ENCODE data around the gene CLBA1. TPM values are rescaled to one million over a fixed set of nuclear protein-coding genes. Genes with fewer than 3 reads are reported as not detected.
A peak's percentile ranks its signal among the peaks of the same experiment; 100 is the strongest.

The CLBA1 gene
- total and polyA plus RNA-seq, 3 donors from 2014 or later, result 27.6 to 53.9 (median 47.6) TPM

DNA sequence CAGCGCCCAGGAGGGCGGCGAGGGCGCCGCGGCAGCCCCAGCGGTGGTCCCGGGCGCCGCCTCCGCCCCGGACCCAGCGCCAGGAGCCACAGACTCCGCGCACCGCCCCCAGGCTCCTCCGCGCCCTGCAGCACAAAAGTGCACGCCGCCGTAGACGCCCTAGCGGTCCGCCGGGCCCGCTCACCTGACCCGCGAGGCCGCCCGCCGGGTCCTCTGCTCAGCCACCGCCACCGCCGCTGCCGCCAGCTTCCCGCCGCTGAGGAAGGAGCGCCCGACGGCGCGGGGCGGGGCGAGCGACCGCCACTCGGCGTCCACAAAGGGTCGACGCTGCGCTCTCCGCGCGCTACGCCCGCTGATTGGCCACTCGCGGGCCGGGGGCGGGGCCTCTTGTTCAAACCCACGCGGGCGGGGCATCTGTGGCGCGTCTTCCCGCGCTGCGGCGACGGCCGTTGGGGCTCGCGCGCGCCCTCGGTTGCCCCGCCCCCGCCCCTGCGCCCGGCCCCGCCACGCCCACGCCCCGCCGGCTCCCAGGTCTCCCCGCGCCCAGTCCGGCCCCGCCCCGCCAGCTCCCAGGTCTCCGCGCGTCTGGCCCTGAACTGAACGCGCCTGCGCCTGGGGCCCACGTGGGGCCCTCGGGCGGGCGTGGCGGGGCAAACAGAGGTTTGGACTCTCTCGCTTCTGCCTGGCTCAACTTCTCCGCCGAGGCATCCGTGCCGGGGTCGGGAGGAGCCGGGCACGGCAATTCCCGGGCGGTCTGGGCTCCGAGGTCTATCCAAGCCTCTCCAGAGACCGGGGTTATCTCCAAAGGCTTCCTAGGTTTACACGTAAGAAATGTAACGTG, 35.4 kb downstream of the CLBA1 start, which contains the start of gene CDCA4:
TSS of gene CDCA4 (minus strand) at position 269 of the 841 bp plus-strand sequence. CDS start 9,154 bp downstream, outside the sequence.
- DNase-seq, result peak; percentile 98
- H3K36me3 ChIP-seq (ENCODE audit: low read depth, missing control alignments), result no peaks in the 10 kb centered on the region
- intact Hi-C loops (cut with DNase I; ENCODE audit: low total_unique reads), result loop anchor here (10.0 kb wide), 1 partner anchor 46 kb away; the partner anchor contains the start of gene AHNAK2
- peak within 1 kb of the TSS; percentile 59 to 80 for H3K27ac ChIP-seq
- no peaks in the 10 kb centered on the region for H3K9me3 ChIP-seq
- WGBS, 2 donors, result 0 to 1% methylated on average over 9 to 29 of the region's 115 CpGs
- peak within 1 kb of the TSS; percentile 78 to 82 for H3K4me3 ChIP-seq
- peak; percentile 25 for TF ChIP-seq POLR2A (IDR thresholded peaks at IDR 0.05)
- TF ChIP-seq, protein P1, sequence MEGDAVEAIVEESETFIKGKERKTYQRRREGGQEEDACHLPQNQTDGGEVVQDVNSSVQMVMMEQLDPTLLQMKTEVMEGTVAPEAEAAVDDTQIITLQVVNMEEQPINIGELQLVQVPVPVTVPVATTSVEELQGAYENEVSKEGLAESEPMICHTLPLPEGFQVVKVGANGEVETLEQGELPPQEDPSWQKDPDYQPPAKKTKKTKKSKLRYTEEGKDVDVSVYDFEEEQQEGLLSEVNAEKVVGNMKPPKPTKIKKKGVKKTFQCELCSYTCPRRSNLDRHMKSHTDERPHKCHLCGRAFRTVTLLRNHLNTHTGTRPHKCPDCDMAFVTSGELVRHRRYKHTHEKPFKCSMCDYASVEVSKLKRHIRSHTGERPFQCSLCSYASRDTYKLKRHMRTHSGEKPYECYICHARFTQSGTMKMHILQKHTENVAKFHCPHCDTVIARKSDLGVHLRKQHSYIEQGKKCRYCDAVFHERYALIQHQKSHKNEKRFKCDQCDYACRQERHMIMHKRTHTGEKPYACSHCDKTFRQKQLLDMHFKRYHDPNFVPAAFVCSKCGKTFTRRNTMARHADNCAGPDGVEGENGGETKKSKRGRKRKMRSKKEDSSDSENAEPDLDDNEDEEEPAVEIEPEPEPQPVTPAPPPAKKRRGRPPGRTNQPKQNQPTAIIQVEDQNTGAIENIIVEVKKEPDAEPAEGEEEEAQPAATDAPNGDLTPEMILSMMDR (IDR thresholded peaks at IDR 0.05), result peak in 1 of 3 experiments; percentile 2
- peaks cover 11% of the 10 kb centered on the region for H3K4me1 ChIP-seq
- H3K27me3 ChIP-seq, result no peaks in the 10 kb centered on the region

DNA sequence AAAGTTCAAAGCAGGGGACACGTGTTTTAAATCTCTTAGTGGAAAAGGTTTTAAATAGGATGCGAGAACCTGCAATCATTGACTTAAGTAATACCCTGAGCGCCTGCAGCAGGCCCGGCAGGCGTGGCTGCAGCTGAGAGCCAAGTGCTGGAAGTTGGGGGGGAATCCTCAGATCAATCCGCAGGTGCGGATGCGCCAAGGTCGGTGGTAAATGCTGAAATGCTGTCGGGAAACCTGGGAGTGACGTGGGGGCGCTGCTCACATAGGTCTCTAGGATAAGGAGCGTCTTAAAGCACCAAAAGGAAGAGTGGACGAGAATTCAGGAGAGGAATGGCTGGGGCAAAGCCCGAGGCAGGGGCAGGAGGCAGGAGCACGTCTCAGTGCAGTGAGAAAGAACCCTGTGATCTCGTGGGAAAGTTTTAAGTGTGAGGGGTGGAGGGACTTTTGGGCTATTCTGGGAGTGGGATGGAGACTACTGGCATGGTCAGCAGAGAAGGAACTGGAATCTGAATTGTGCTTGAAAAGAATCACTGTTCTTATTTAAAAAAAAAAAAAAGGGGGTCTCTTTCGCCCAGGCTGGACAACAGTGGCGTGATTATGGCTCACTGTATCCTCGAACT, 36.2 kb downstream of the CLBA1 start:
- intact Hi-C loops (cut with DNase I; ENCODE audit: low total_unique reads), result loop anchor here (10.0 kb wide), 1 partner anchor 47 kb away; the partner anchor contains the start of gene AHNAK2

DNA sequence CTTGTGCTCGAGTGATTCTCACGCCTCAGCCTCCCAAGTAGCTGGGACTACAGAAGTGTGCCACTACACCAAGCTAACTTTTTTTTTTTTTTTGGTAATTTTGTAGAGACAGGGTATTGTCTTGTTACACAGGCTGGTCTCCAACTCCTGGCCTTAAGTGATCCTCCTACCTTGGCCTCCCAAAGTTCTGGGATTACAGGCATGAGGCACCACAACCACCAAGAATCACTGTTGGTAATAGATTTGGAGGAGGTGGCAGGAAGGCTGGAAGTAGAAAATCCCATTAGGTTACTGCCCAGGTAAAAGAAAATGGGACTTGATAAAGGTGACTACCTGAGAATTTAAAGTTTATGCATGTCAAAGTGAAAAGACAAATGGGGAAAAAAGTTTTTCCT, 36.7 kb downstream of the CLBA1 start:
- peak overlapping the region in 1 of 2 donors; percentile 74 for H3K4me3 ChIP-seq

More for the DNA sequence above, 36.2 kb downstream of the CLBA1 start:
- Histone ChIP-seq H3K9me3 (no peaks in the 10 kb centered on the region), H3K27ac (peak overlapping the region; percentile 59 to 65), H3K27me3 (no peaks in the 10 kb centered on the region), H3K36me3 (ENCODE audit: low read depth, missing control alignments) (no peaks in the 10 kb centered on the region), H3K4me3 (peak overlapping the region; percentile 74 to 78), H3K4me1 (peaks cover 11% of the 10 kb centered on the region)
- peak; percentile 65 for DNase-seq
- 6 to 8% methylated on average over 20 of the region's 20 CpGs for WGBS, 2 donors
- no peak for TF ChIP-seq POLR2A (IDR thresholded peaks at IDR 0.05)
- TF ChIP-seq, protein P1 (IDR thresholded peaks at IDR 0.05), result no peak

DNA sequence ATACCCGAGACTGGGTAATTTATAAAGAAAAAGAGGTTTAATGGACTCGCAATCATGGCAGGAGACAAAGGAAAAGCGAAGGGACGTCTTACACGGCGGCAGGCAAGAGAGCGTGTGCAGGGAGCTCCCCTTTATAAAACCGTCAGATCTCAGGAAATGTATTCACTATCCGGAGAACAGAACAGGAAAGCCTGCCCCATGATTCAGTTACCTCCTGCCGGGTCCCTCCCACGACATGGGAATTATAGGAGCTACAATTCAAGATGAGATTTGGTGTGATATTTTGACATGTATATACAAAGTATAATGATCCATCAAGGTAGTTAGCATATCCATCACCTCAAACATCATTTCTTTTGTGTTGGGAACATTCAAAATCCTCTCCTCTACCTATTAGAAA, 37.6 kb downstream of the CLBA1 start:
- Histone ChIP-seq H3K36me3 (ENCODE audit: low read depth, missing control alignments) (no peaks in the 10 kb centered on the region), H3K4me3 (no peak overlapping the region), H3K9me3 (no peaks in the 10 kb centered on the region), H3K27ac (no peak overlapping the region), H3K4me1 (peaks cover 11% of the 10 kb centered on the region), H3K27me3 (no peaks in the 10 kb centered on the region)
- TF ChIP-seq, protein P1 (IDR thresholded peaks at IDR 0.05), result no peak
- TF ChIP-seq POLR2A (IDR thresholded peaks at IDR 0.05), result no peak
- no peak for DNase-seq
- intact Hi-C loops (cut with DNase I; ENCODE audit: low total_unique reads), result loop anchor here (10.0 kb wide), 1 partner anchor 48 kb away; the partner anchor contains the start of gene AHNAK2
- 53 to 64% methylated on average over 11 of the region's 11 CpGs for WGBS, 2 donors

More for the DNA sequence above, 36.7 kb downstream of the CLBA1 start:
- no peak for TF ChIP-seq POLR2A (IDR thresholded peaks at IDR 0.05)
- TF ChIP-seq, protein P1 (IDR thresholded peaks at IDR 0.05), result no peak
- H3K27me3 ChIP-seq, result no peaks in the 10 kb centered on the region
- H3K36me3 ChIP-seq (ENCODE audit: low read depth, missing control alignments), result no peaks in the 10 kb centered on the region
- 56 to 67% methylated on average over 2 of the region's 2 CpGs for WGBS, 2 donors
- intact Hi-C loops (cut with DNase I; ENCODE audit: low total_unique reads), result loop anchor here (10.0 kb wide), 1 partner anchor 47 kb away; the partner anchor contains the start of gene AHNAK2
- peaks cover 11% of the 10 kb centered on the region for H3K4me1 ChIP-seq
- H3K9me3 ChIP-seq, result no peaks in the 10 kb centered on the region
- DNase-seq, result no peak
- H3K27ac ChIP-seq, result peak overlapping the region in 1 of 2 donors; percentile 65

All from testis (tissue), 3 donors.